Measurements from ENCODE around the gene SLC25A1.

DNA sequence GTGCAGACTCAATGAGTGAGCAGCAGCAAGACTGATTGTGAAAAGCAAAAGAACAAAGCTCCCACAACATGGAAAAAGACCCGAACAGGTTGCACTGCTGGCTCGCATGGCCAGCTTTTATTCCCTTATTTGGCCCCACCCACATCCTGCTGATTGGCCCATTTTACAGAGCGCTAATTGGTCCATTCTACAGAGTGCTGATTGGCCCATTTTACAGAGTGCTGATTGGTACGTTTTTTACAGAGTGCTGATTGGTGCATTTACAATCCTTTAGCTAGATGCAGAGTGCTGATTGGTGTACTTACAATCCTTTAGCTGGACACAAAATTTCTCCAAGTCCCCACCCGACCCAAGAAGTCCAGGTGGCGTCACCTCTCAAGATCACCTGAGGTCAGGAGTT lies 15.3 kb upstream of the SLC25A1 start:
- TF ChIP-seq EZH2 (IDR thresholded peaks at IDR 0.05; ENCODE audit: low read depth, unreplicated experiment) (no peak), POLR2AphosphoS5 (IDR thresholded peaks at IDR 0.05; ENCODE audit: low read depth) (no peak), JUNB (IDR thresholded peaks at IDR 0.05; ENCODE audit: unreplicated experiment) (no peak), EZH2phosphoT487 (IDR thresholded peaks at IDR 0.05; ENCODE audit: unreplicated experiment) (no peak), ZNF114 (CRISPR knock-in tag; IDR thresholded peaks at IDR 0.05) (no peak), NANOG (IDR thresholded peaks at IDR 0.05; ENCODE audit: borderline replicate concordance) (no peak)
- TF ChIP-seq, protein P1, sequence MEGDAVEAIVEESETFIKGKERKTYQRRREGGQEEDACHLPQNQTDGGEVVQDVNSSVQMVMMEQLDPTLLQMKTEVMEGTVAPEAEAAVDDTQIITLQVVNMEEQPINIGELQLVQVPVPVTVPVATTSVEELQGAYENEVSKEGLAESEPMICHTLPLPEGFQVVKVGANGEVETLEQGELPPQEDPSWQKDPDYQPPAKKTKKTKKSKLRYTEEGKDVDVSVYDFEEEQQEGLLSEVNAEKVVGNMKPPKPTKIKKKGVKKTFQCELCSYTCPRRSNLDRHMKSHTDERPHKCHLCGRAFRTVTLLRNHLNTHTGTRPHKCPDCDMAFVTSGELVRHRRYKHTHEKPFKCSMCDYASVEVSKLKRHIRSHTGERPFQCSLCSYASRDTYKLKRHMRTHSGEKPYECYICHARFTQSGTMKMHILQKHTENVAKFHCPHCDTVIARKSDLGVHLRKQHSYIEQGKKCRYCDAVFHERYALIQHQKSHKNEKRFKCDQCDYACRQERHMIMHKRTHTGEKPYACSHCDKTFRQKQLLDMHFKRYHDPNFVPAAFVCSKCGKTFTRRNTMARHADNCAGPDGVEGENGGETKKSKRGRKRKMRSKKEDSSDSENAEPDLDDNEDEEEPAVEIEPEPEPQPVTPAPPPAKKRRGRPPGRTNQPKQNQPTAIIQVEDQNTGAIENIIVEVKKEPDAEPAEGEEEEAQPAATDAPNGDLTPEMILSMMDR (conservative IDR thresholded peaks at IDR 0.05; ENCODE audit: low read depth in 2 of 2), result no peak
- TF ChIP-seq, protein P2, sequence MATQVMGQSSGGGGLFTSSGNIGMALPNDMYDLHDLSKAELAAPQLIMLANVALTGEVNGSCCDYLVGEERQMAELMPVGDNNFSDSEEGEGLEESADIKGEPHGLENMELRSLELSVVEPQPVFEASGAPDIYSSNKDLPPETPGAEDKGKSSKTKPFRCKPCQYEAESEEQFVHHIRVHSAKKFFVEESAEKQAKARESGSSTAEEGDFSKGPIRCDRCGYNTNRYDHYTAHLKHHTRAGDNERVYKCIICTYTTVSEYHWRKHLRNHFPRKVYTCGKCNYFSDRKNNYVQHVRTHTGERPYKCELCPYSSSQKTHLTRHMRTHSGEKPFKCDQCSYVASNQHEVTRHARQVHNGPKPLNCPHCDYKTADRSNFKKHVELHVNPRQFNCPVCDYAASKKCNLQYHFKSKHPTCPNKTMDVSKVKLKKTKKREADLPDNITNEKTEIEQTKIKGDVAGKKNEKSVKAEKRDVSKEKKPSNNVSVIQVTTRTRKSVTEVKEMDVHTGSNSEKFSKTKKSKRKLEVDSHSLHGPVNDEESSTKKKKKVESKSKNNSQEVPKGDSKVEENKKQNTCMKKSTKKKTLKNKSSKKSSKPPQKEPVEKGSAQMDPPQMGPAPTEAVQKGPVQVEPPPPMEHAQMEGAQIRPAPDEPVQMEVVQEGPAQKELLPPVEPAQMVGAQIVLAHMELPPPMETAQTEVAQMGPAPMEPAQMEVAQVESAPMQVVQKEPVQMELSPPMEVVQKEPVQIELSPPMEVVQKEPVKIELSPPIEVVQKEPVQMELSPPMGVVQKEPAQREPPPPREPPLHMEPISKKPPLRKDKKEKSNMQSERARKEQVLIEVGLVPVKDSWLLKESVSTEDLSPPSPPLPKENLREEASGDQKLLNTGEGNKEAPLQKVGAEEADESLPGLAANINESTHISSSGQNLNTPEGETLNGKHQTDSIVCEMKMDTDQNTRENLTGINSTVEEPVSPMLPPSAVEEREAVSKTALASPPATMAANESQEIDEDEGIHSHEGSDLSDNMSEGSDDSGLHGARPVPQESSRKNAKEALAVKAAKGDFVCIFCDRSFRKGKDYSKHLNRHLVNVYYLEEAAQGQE (IDR thresholded peaks at IDR 0.05; ENCODE audit: unreplicated experiment), result no peak

Measured in GM23338 (cell line).